ENCODE measurements around the gene TTLL4. TPM values are rescaled to one million over a fixed set of nuclear protein-coding genes. Genes with fewer than 3 reads are reported as not detected.

TTLL4 gene
- polyA plus RNA-seq, 1 of the 3 experiments (the other 2 are of a cell fraction), result 15.6 TPM

- POLR2A ChIA-PET, result no interaction called here
- no peak overlapping the region for H3K4me2 ChIP-seq
- CTCF ChIA-PET, result interaction anchor here (1.5 kb wide), 1 partner anchor 19 kb away, joined by 3 read pairs; no protein-coding TSS in a partner anchor
Observed at GRCh38 chr2:218691234-218691633, 19.4 kb upstream of the TTLL4 start.

GRCh38 chr2:218694405-218695145 is 16.1 kb upstream of the TTLL4 start:
- no peaks in the 10 kb centered on the region for H3K79me2 ChIP-seq (ENCODE audit: insufficient read depth)
- ChIA-PET CTCF (interaction anchor here (1.0 to 2.1 kb wide), 2 partner anchors 14 to 15 kb away, joined by 3 to 7 read pairs; no protein-coding TSS in a partner anchor), POLR2A (interaction anchor here (1.3 kb wide), 1 partner anchor 22 kb away, joined by 4 read pairs; the partner anchor contains the start of genes RNF25 and STK36)
- H3K9me2 ChIP-seq, result no peaks in the 10 kb centered on the region
- H3K9me3 ChIP-seq, result no peaks in the 10 kb centered on the region
- H3K36me3 ChIP-seq (replicated peaks in 1 of 2; ENCODE audit: control insufficient read depth in 1 of 2, insufficient read depth in 2 of 2, low read length in 1 of 2), result peaks cover 40 to 81% of the 10 kb centered on the region in 2 experiments
- no peaks in the 10 kb centered on the region for H3K27me3 ChIP-seq (ENCODE audit: insufficient read depth)
- H3K4me2 ChIP-seq, result no peak overlapping the region
- H2AFZ ChIP-seq (ENCODE audit: low read depth), result no peak overlapping the region
- no peak overlapping the region for H3K4me3 ChIP-seq (ENCODE audit: low read depth in 2 of 2, low read length in 1 of 2)
- H4K20me1 ChIP-seq (ENCODE audit: insufficient read depth), result no peaks in the 10 kb centered on the region
- 87% methylated on average over 3 of the region's 3 CpGs for whole genome bisulfite sequencing (ENCODE audit: low lambda C conversion rate)
- peak overlapping the region in 1 of 2 experiments; percentile 33; a peak in 3 of 4 replicates for H3K27ac ChIP-seq (ENCODE audit: low read depth in 2 of 2, low read length in 1 of 2)
- TF ChIP-seq GATA2 (CRISPR knock-in tag; IDR thresholded peaks at IDR 0.05) (no peak), TCF12 (IDR thresholded peaks at IDR 0.05) (no peak), ELF1 (IDR thresholded peaks at IDR 0.05) (no peak), RCOR1 (IDR thresholded peaks at IDR 0.05; ENCODE audit: low read length) (no peak), RAD21 (IDR thresholded peaks at IDR 0.05; ENCODE audit: low read length) (no peak), EP300 (IDR thresholded peaks at IDR 0.05; ENCODE audit: borderline replicate concordance in 1 of 2, low read depth in 1 of 2, low read length in 1 of 2) (no peak), RFX5 (IDR thresholded peaks at IDR 0.05; ENCODE audit: low read length) (no peak), FOXJ3 (CRISPR knock-in tag; IDR thresholded peaks at IDR 0.05) (no peak), TAF1 (IDR thresholded peaks at IDR 0.05; ENCODE audit: borderline replicate concordance, low read depth, low read length) (no peak), NRF1 (IDR thresholded peaks at IDR 0.05; ENCODE audit: low read depth, low read length) (no peak), MXI1 (IDR thresholded peaks at IDR 0.05; ENCODE audit: low read depth, low read length) (no peak), REST (IDR thresholded peaks at IDR 0.05; ENCODE audit: low read depth, low read length) (no peak), USF1 (IDR thresholded peaks at IDR 0.05; ENCODE audit: borderline replicate concordance, low read depth) (no peak), PBX3 (IDR thresholded peaks at IDR 0.05) (no peak)
- DNase-seq, result no peak
- H3K4me1 ChIP-seq (ENCODE audit: control insufficient read depth in 1 of 2, insufficient read depth in 2 of 2, low read depth in 1 of 2, low read length in 1 of 2), result no peaks in the 10 kb centered on the region
- no peak overlapping the region for H3K9ac ChIP-seq
- peaks cover 19% of the 10 kb centered on the region for H3F3A ChIP-seq (replicated peaks; ENCODE audit: insufficient read depth)

More at GRCh38 chr2:218691234-218691633, 19.4 kb upstream of the TTLL4 start:
- Histone ChIP-seq H3K27ac (ENCODE audit: low read depth in 2 of 2, low read length in 1 of 2) (peak overlapping the region in 1 of 2 experiments; percentile 44; a peak in 1 of 4 replicates), H3K9me3 (no peaks in the 10 kb centered on the region), H3K9ac (no peak overlapping the region), H3K36me3 (replicated peaks in 1 of 2; ENCODE audit: control insufficient read depth in 1 of 2, insufficient read depth in 2 of 2, low read length in 1 of 2) (peaks cover 58 to 64% of the 10 kb centered on the region in 2 experiments), H3K4me1 (ENCODE audit: control insufficient read depth in 1 of 2, insufficient read depth in 2 of 2, low read depth in 1 of 2, low read length in 1 of 2) (no peaks in the 10 kb centered on the region; a peak in 1 of 4 replicates), H3K9me2 (no peaks in the 10 kb centered on the region), H2AFZ (ENCODE audit: low read depth) (no peak overlapping the region), H3K27me3 (ENCODE audit: insufficient read depth) (no peaks in the 10 kb centered on the region), H3K79me2 (ENCODE audit: insufficient read depth) (no peaks in the 10 kb centered on the region), H4K20me1 (ENCODE audit: insufficient read depth) (no peaks in the 10 kb centered on the region), H3K4me3 (ENCODE audit: low read depth in 2 of 2, low read length in 1 of 2) (no peak overlapping the region), H3F3A (replicated peaks; ENCODE audit: insufficient read depth) (peaks cover 26% of the 10 kb centered on the region)
- TF ChIP-seq SIN3A (IDR thresholded peaks at IDR 0.05; ENCODE audit: borderline replicate concordance, low read depth, low read length), result no peak
- no peak for TF ChIP-seq GABPA (IDR thresholded peaks at IDR 0.05; ENCODE audit: low read depth)
- no peak for TF ChIP-seq NRF1 (IDR thresholded peaks at IDR 0.05; ENCODE audit: low read depth, low read length)
- TF ChIP-seq FOSL2 (IDR thresholded peaks at IDR 0.05; ENCODE audit: borderline replicate concordance, low read depth), result peak; percentile 14; the same call in 1 of the 2 replicates
- no peak for TF ChIP-seq GATA2 (CRISPR knock-in tag; IDR thresholded peaks at IDR 0.05)
- no peak for DNase-seq

Data from SK-N-SH (cell line).